Smooth muscle cell (in vitro differentiated cells): ENCODE data around the gene CBX5. TPM values are rescaled to one million over a fixed set of nuclear protein-coding genes. Genes with fewer than 3 reads are reported as not detected.
A peak's percentile ranks its signal among the peaks of the same experiment; 100 is the strongest.

Experiments
- DNase-seq: peaks from one replicate; lab custom pipeline; 2025; ENCODE audit not compliant: unreplicated experiment; lab: John Stamatoyannopoulos, UW
- H2AFZ ChIP-seq: fragments of 200-600 bp; sonication (generic); 2 replicates; pipeline ENCODE4 v1.6.0; 2016; ENCODE audit warnings: antibody characterized with exemption, low read depth, mild to moderate bottlenecking
- H3F3A ChIP-seq: fragments of 200-600 bp; sonication (generic); 2 replicates; pipeline ENCODE4 v1.6.0; 2017; ENCODE audit warnings: antibody characterized with exemption, low read depth
- H3K27ac ChIP-seq: fragments of 200-600 bp; sonication (generic); 2 replicates; pipeline ENCODE4 v1.5.1; 2016; ENCODE audit warnings: low read depth, mild to moderate bottlenecking
- H3K27me3 ChIP-seq: fragments of 200-600 bp; sonication (generic); 2 replicates; pipeline ENCODE4 v1.6.1; 2016; ENCODE audit warnings: low read depth, mild to moderate bottlenecking
- H3K36me3 ChIP-seq: fragments of 200-600 bp; sonication (generic); 2 replicates; pipeline ENCODE4 v1.5.1; 2016; ENCODE audit warnings: low read depth
- H3K4me1 ChIP-seq: fragments of 200-600 bp; sonication (generic); 2 replicates; pipeline ENCODE4 v1.5.1; 2016; ENCODE audit warnings: low read depth
- H3K4me2 ChIP-seq: fragments of 200-600 bp; sonication (generic); 2 replicates; pipeline ENCODE4 v1.6.0; 2016; ENCODE audit warnings: mild to moderate bottlenecking
- H3K4me3 ChIP-seq: fragments of 200-600 bp; sonication (generic); 2 replicates; pipeline ENCODE4 v1.5.1; 2016; ENCODE audit warnings: mild to moderate bottlenecking
- H3K79me2 ChIP-seq: fragments of 200-600 bp; sonication (generic); 2 replicates; pipeline ENCODE4 v1.6.0; 2016; ENCODE audit warnings: low read depth, mild to moderate bottlenecking
- H3K9ac ChIP-seq: fragments of 200-600 bp; sonication (generic); 2 replicates; pipeline ENCODE4 v1.6.0; 2016; ENCODE audit warnings: low read depth
- H3K9me3 ChIP-seq: fragments of 200-600 bp; sonication (generic); replicated peaks from 2 replicates; pipeline ENCODE4 v1.5.1; 2016; ENCODE audit warnings: low read depth
- H4K20me1 ChIP-seq: fragments of 200-600 bp; sonication (generic); 2 replicates; pipeline ENCODE4 v1.6.0; 2016; ENCODE audit warnings: low read depth
- WGBS: methylation state at CpG from one replicate; pipeline ENCODE4 v1.1.7; 2016; ENCODE audit warnings: low lambda C conversion rate; 5-methylcytosine and 5-hydroxymethylcytosine counted together
- polyA plus RNA-seq: library from polyadenylated mRNA; unstranded; fragments of >200 nt; fragmentation: Nextera tagmentation; extraction: Ambion mirVana; gene quantifications from 2 replicates; pipeline ENCODE4 v1.2.1, GENCODE V29; 2016
- total RNA-seq: library from RNA; depleted of rRNA; stranded (reverse); fragments of >200 nt; gene quantifications from 2 replicates; pipeline ENCODE4 v1.2.3, GENCODE V29; 2014
- TF ChIP-seq, protein P1 (sequence below): fragments of 200-600 bp; sonication (generic); IDR thresholded peaks from 2 replicates; pipeline ENCODE4 v1.5.1; 2017; ENCODE audit warnings: borderline replicate concordance, mild to moderate bottlenecking, antibody characterized with exemption; ENCODE audit not compliant: insufficient read depth, poor library complexity, severe bottlenecking

CBX5 gene
- total and polyA plus RNA-seq, 2 experiments from 2014 or later = 26.1 to 67.4 TPM

GRCh38 chr12:54225666-54226065 is 54.3 kb downstream of the CBX5 start:
- peaks cover 2% of the 10 kb centered on the region for H3K4me1 ChIP-seq
- no peak for DNase-seq
- H2AFZ ChIP-seq = no peak overlapping the region
- 78% methylated on average over 1 of the region's 1 CpG for WGBS
- no peak overlapping the region for H3K9ac ChIP-seq
- TF ChIP-seq, protein P1, sequence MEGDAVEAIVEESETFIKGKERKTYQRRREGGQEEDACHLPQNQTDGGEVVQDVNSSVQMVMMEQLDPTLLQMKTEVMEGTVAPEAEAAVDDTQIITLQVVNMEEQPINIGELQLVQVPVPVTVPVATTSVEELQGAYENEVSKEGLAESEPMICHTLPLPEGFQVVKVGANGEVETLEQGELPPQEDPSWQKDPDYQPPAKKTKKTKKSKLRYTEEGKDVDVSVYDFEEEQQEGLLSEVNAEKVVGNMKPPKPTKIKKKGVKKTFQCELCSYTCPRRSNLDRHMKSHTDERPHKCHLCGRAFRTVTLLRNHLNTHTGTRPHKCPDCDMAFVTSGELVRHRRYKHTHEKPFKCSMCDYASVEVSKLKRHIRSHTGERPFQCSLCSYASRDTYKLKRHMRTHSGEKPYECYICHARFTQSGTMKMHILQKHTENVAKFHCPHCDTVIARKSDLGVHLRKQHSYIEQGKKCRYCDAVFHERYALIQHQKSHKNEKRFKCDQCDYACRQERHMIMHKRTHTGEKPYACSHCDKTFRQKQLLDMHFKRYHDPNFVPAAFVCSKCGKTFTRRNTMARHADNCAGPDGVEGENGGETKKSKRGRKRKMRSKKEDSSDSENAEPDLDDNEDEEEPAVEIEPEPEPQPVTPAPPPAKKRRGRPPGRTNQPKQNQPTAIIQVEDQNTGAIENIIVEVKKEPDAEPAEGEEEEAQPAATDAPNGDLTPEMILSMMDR = no peak
- no peaks in the 10 kb centered on the region for H3K27me3 ChIP-seq
- no peaks in the 10 kb centered on the region for H4K20me1 ChIP-seq
- peaks cover 12% of the 10 kb centered on the region for H3F3A ChIP-seq
- H3K4me2 ChIP-seq = no peak overlapping the region
- H3K27ac ChIP-seq = no peak overlapping the region
- no peaks in the 10 kb centered on the region for H3K36me3 ChIP-seq
- no peak overlapping the region for H3K4me3 ChIP-seq
- H3K9me3 ChIP-seq = no peaks in the 10 kb centered on the region
- no peaks in the 10 kb centered on the region for H3K79me2 ChIP-seq

DNA sequence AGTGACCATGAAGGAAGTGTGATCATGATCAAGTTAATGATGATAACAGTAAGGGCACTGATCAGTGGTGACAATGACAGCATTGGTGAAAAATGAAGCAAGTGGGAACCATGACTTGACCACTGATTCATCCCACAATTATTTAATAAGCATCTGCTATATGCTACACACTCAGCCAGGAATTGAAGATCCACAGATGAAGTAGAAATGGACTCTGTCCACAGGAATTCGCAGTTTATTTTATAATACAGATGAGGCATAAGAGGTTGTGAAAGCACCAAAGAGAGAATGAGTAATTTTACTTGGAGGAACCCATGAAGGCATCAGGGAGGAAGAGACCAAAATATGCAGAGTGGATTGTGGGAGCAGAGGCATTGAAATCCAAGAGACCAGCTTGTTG is 57.3 kb downstream of the CBX5 start:
- H2AFZ ChIP-seq = no peak overlapping the region
- no peak for DNase-seq

GRCh38 chr12:54221402-54221984 is 58.4 kb downstream of the CBX5 start:
- H4K20me1 ChIP-seq = no peaks in the 10 kb centered on the region
- H3K4me3 ChIP-seq = no peak overlapping the region
- DNase-seq = no peak
- peaks cover 9% of the 10 kb centered on the region for H3K4me1 ChIP-seq
- no peaks in the 10 kb centered on the region for H3K79me2 ChIP-seq
- TF ChIP-seq, protein P1 = no peak
- no peaks in the 10 kb centered on the region for H3K36me3 ChIP-seq
- peak overlapping the region; percentile 83 for H3K27ac ChIP-seq
- H3K27me3 ChIP-seq = peaks cover 8% of the 10 kb centered on the region
- no peaks in the 10 kb centered on the region for H3K9me3 ChIP-seq
- WGBS = 82% methylated on average over 6 of the region's 6 CpGs
- H3K9ac ChIP-seq = no peak overlapping the region
- H2AFZ ChIP-seq = no peak overlapping the region
- H3F3A ChIP-seq = peaks cover 3% of the 10 kb centered on the region
- H3K4me2 ChIP-seq = no peak overlapping the region

More for the DNA sequence above, 57.3 kb downstream of the CBX5 start:
- peaks cover 4% of the 10 kb centered on the region for H3K27me3 ChIP-seq
- H3K9ac ChIP-seq = peak overlapping the region; percentile 4
- H3K4me2 ChIP-seq = no peak overlapping the region
- no peak overlapping the region for H3K4me3 ChIP-seq
- no peaks in the 10 kb centered on the region for H4K20me1 ChIP-seq
- no peaks in the 10 kb centered on the region for H3K79me2 ChIP-seq
- no peaks in the 10 kb centered on the region for H3K36me3 ChIP-seq
- H3K27ac ChIP-seq = peak overlapping the region; percentile 83
- 55% methylated on average over 1 of the region's 1 CpG for WGBS
- TF ChIP-seq, protein P1 = no peak
- peaks cover 4% of the 10 kb centered on the region for H3K4me1 ChIP-seq
- no peaks in the 10 kb centered on the region for H3K9me3 ChIP-seq
- H3F3A ChIP-seq = peaks cover 3% of the 10 kb centered on the region

GRCh38 chr12:54220567-54220966 is 59.4 kb downstream of the CBX5 start:
- Histone ChIP-seq H2AFZ (peak overlapping the region; percentile 54), H3K27ac (no peak overlapping the region)

More at GRCh38 chr12:54220567-54220966, 59.4 kb downstream of the CBX5 start:
- H3K4me3 ChIP-seq = no peak overlapping the region
- H3K9ac ChIP-seq = no peak overlapping the region
- H3K4me2 ChIP-seq = no peak overlapping the region
- TF ChIP-seq, protein P1 = no peak
- H3F3A ChIP-seq = peaks cover 3% of the 10 kb centered on the region
- H3K9me3 ChIP-seq = no peaks in the 10 kb centered on the region
- no peaks in the 10 kb centered on the region for H3K79me2 ChIP-seq
- H3K27me3 ChIP-seq = peaks cover 8% of the 10 kb centered on the region
- DNase-seq = no peak
- 74% methylated on average over 7 of the region's 7 CpGs for WGBS
- H4K20me1 ChIP-seq = no peaks in the 10 kb centered on the region
- peaks cover 9% of the 10 kb centered on the region for H3K4me1 ChIP-seq
- no peaks in the 10 kb centered on the region for H3K36me3 ChIP-seq
